Stomach (tissue), 9 donors: ENCODE data around the gene SLC25A23. TPM values are rescaled to one million over a fixed set of nuclear protein-coding genes. Genes with fewer than 3 reads are reported as not detected.
A peak's percentile ranks its signal among the peaks of the same experiment; 100 is the strongest.

Source experiments
- DNase-seq, 2 donors: peaks; one replicate each; pipeline versions ENCODE4 v3.0.0 to v3.0.0-alpha.2; 2013 to 2019
- H3K27ac ChIP-seq, 5 donors: fragments of 200-600 bp in 4 of 5; sonication (generic) in 4 of 5; one replicate each; pipeline ENCODE4 v1.5.1; 2013 to 2019; ENCODE audit warnings: mild to moderate bottlenecking in 1 of 5, moderate library complexity in 1 of 5
- H3K27me3 ChIP-seq, 3 donors: fragments of 200-600 bp; sonication (generic); one replicate each; pipeline ENCODE4 v1.5.1; 2017 to 2019; ENCODE audit warnings: mixed run types in 1 of 3
- H3K36me3 ChIP-seq, 4 donors: fragments of 200-600 bp; sonication (generic); 1 replicate in 3 of 4; 2 replicates in 1 of 4; pipeline ENCODE4 v1.5.1; 2016 to 2019
- H3K4me1 ChIP-seq, 4 donors: fragments of 200-600 bp; sonication (generic); one replicate each; pipeline ENCODE4 v1.5.1; 2016 to 2019
- H3K4me3 ChIP-seq, 4 donors: fragments of 200-600 bp; sonication (generic) in 3 of 4; one replicate each; pipeline ENCODE4 v1.5.1; 2016 to 2019; ENCODE audit warnings: mild to moderate bottlenecking in 1 of 4
- H3K9me3 ChIP-seq, 4 donors: fragments of 200-600 bp; sonication (generic); one replicate each; pipeline ENCODE4 v1.5.1; 2016 to 2019
- CTCF ChIP-seq, 7 experiments: fragments of 450-650 bp in 4 of 7; fragments of 200-600 bp in 3 of 7; sonication (generic) in 3 of 7; IDR thresholded peaks; one replicate each; pipeline ENCODE4 v1.5.1; 2016 to 2019; ENCODE audit warnings: antibody characterized with exemption in 7 of 7, control low read depth in 2 of 7, mild to moderate bottlenecking in 1 of 7
- EP300 ChIP-seq: sonication (generic); formaldehyde crosslinking; IDR thresholded peaks from one replicate; pipeline ENCODE4 v1.6.1; 2017; ENCODE audit warnings: antibody characterized with exemption
- POLR2A ChIP-seq, 4 donors: fragments of 450-650 bp; IDR thresholded peaks; one replicate each; pipeline ENCODE4 v1.6.1; 2016; ENCODE audit warnings: antibody characterized with exemption in 4 of 4, control low read depth in 2 of 4, mild to moderate bottlenecking in 1 of 4, moderate library complexity in 1 of 4
- POLR2AphosphoS5 ChIP-seq, 3 donors: sonication (generic); formaldehyde crosslinking; IDR thresholded peaks; one replicate each; pipeline ENCODE4 v1.6.1; 2016; ENCODE audit warnings: antibody characterized with exemption in 3 of 3
- WGBS, 5 donors: extraction: QIAGEN DNeasy Blood & Tissue Kit in 3 of 5; methylation state at CpG; one replicate each; pipeline versions ENCODE4 v1.1.5 to v1.1.7; 2013 to 2018; 5-methylcytosine and 5-hydroxymethylcytosine counted together
- intact Hi-C: fragments of 100-400 bp; cut with DNase I; formaldehyde crosslinking; loops from one replicate; pipeline ENCODE4 v1.15.1; 2023; ENCODE audit warnings: low total_unique reads
- polyA plus RNA-seq, 3 donors: library from polyadenylated mRNA; stranded (reverse); fragments of 200-250 nt; gene quantifications; one replicate each; pipeline ENCODE4 v1.2.3, GENCODE V29; 2013
- small RNA-seq, 4 donors: library from RNA; depleted of rRNA; stranded (forward); fragments of <200 nt; gene quantifications; one replicate each; pipeline ENCODE3, GENCODE V24; 2016
- total RNA-seq, 5 donors: library from RNA; depleted of rRNA; stranded (reverse); fragments of >200 nt; gene quantifications; one replicate each; pipeline versions ENCODE4 v1.1.0 to v1.2.3, GENCODE V29; 2014 to 2016
- donor health status: healthy with polysubstance abuse.
- donor health status: Bipolar disorder and iron deficiency.
- donor health status: healthy.

Gene SLC25A23
- total and polyA plus RNA-seq, 8 donors, result 20.7 to 191 (median 38.3) TPM

- Histone ChIP-seq H3K36me3 (peaks cover 15 to 44% (median 39%) of the 10 kb centered on the region in 4 donors), H3K4me1 (peaks cover 5 to 30% (median 24%) of the 10 kb centered on the region in 4 donors), H3K27me3 (no peaks in the 10 kb centered on the region), H3K4me3 (peak overlapping the region; percentile 75 to 89 (median 80)), H3K27ac (peak overlapping the region; percentile 81 to 96 (median 95)), H3K9me3 (no peaks in the 10 kb centered on the region)
- 7 to 18% (median 7%) methylated on average over 11 to 30 of the region's 30 CpGs for WGBS, 5 donors
- intact Hi-C loops, result no loop called here
- TF ChIP-seq CTCF (IDR thresholded peaks at IDR 0.05) (no peak), POLR2AphosphoS5 (IDR thresholded peaks at IDR 0.05) (no peak), POLR2A (IDR thresholded peaks at IDR 0.05) (no peak), EP300 (no peak)
- DNase-seq, result no peak
Observed at GRCh38 chr19:6392221-6393073, 67.1 kb downstream of the SLC25A23 start.

Small RNAs within 50 kb of the gene (small RNA-seq; reads per million reads assigned to genes)
- gene AC010503.2 (0 reads per million in 4 donors), gene MIR6790 (0 reads per million in 4 donors)

Other genes starting within 250 kb of the SLC25A23 start
- 10 to 100 TPM in 3 of 5 donors, 1 to 10 TPM in 2; 3.1 to 30.4 (median 16.7) TPM for gene MLLT1, start 179.8 kb downstream of the SLC25A23 start, total RNA-seq
- 10 to 100 TPM; 21.2 to 33.8 (median 27.4) TPM for gene MLLT1, start 179.8 kb downstream of the SLC25A23 start, polyA plus RNA-seq
- gene ACER1, start 126.2 kb downstream of the SLC25A23 start, total RNA-seq, result 1 to 10 TPM in 1 of 5 donors, not detected in 4; 3.5 TPM
- gene ACER1, start 126.2 kb downstream of the SLC25A23 start, polyA plus RNA-seq, result under 1 TPM in 1 of 3 donors, not detected in 2; 0.08 TPM
- 10 to 100 TPM in 4 of 5 donors, 1 to 10 TPM in 1; 5.8 to 67.1 (median 24.0) TPM for gene CLPP, start 98.3 kb downstream of the SLC25A23 start, total RNA-seq
- 10 to 100 TPM; 73.3 to 76.5 (median 75.0) TPM for gene CLPP, start 98.3 kb downstream of the SLC25A23 start, polyA plus RNA-seq
- 100 to 1,000 TPM in 1 of 5 donors, 10 to 100 TPM in 3, 1 to 10 TPM in 1; 5.3 to 138 (median 21.3) TPM for gene ALKBH7, start 87.0 kb downstream of the SLC25A23 start, total RNA-seq
- gene ALKBH7, start 87.0 kb downstream of the SLC25A23 start, polyA plus RNA-seq, result 100 to 1,000 TPM in 1 of 3 donors, 10 to 100 TPM in 2; 81.1 to 122 (median 87.2) TPM
- gene PSPN, start 83.9 kb downstream of the SLC25A23 start, total RNA-seq, result 1 to 10 TPM in 4 of 5 donors, not detected in 1; 1.1 to 2.8 (median 1.9) TPM
- gene PSPN, start 83.9 kb downstream of the SLC25A23 start, polyA plus RNA-seq, result 1 to 10 TPM in 2 of 3 donors, under 1 TPM in 1; 0.92 to 2.2 (median 1.1) TPM
- gene GTF2F1, start 66.6 kb downstream of the SLC25A23 start, total RNA-seq, result 10 to 100 TPM in 4 of 5 donors, 1 to 10 TPM in 1; 9.8 to 46.7 (median 22.8) TPM
- 10 to 100 TPM; 34.4 to 62.8 (median 41.7) TPM for gene GTF2F1, start 66.6 kb downstream of the SLC25A23 start, polyA plus RNA-seq
- gene KHSRP, start 35.0 kb downstream of the SLC25A23 start, total RNA-seq, result 100 to 1,000 TPM; 111 to 130 (median 112) TPM
- gene KHSRP, start 35.0 kb downstream of the SLC25A23 start, polyA plus RNA-seq, result 100 to 1,000 TPM in 1 of 3 donors, 10 to 100 TPM in 2; 49.1 to 103 (median 79.3) TPM
- gene SLC25A41, start 26.0 kb downstream of the SLC25A23 start, total RNA-seq, result 1 to 10 TPM in 1 of 5 donors, not detected in 4; 4.9 TPM
- under 1 TPM in 1 of 3 donors, not detected in 2; 0.80 TPM for gene SLC25A41, start 26.0 kb downstream of the SLC25A23 start, polyA plus RNA-seq
- gene CRB3, start 4.5 kb upstream of the SLC25A23 start, total RNA-seq, result 100 to 1,000 TPM in 1 of 5 donors, 10 to 100 TPM in 3, 1 to 10 TPM in 1; 7.6 to 203 (median 46.1) TPM
- gene CRB3, start 4.5 kb upstream of the SLC25A23 start, polyA plus RNA-seq, result 10 to 100 TPM; 34.3 to 66.6 (median 51.9) TPM
- gene DENND1C, start 22.0 kb upstream of the SLC25A23 start, total RNA-seq, result 10 to 100 TPM in 1 of 5 donors, 1 to 10 TPM in 2, under 1 TPM in 2; 0.45 to 15.2 (median 1.1) TPM
- 1 to 10 TPM; 2.5 to 3.1 (median 2.9) TPM for gene DENND1C, start 22.0 kb upstream of the SLC25A23 start, polyA plus RNA-seq
- gene TUBB4A, start 42.5 kb upstream of the SLC25A23 start, total RNA-seq, result 1 to 10 TPM in 2 of 5 donors, under 1 TPM in 1, not detected in 2; 0.89 to 3.9 (median 1.1) TPM
- under 1 TPM in 2 of 3 donors, not detected in 1; 0.76 to 0.85 TPM for gene TUBB4A, start 42.5 kb upstream of the SLC25A23 start, polyA plus RNA-seq
- not detected for gene TNFSF9, start 71.2 kb upstream of the SLC25A23 start, total RNA-seq
- under 1 TPM in 1 of 3 donors, not detected in 2; 0.85 TPM for gene TNFSF9, start 71.2 kb upstream of the SLC25A23 start, polyA plus RNA-seq
- gene CD70, start 131.4 kb upstream of the SLC25A23 start, total RNA-seq, result not detected
- gene CD70, start 131.4 kb upstream of the SLC25A23 start, polyA plus RNA-seq, result under 1 TPM in 1 of 3 donors, not detected in 2; 0.18 TPM
- 10 to 100 TPM in 1 of 5 donors, 1 to 10 TPM in 1, under 1 TPM in 1, not detected in 2; 0.14 to 60.1 (median 1.1) TPM for gene TNFSF14, start 210.4 kb upstream of the SLC25A23 start, total RNA-seq
- gene TNFSF14, start 210.4 kb upstream of the SLC25A23 start, polyA plus RNA-seq, result 1 to 10 TPM in 1 of 3 donors, under 1 TPM in 2; 0.56 to 1.1 (median 0.60) TPM